GM23338 (cell line): ENCODE measurements around the gene VPS45. TPM values are rescaled to one million over a fixed set of nuclear protein-coding genes. Genes with fewer than 3 reads are reported as not detected.

Source experiments
- ATAC-seq: fragments of 200-7000 bp; cut with Tn5 transposase; 3 replicates; pipeline ENCODE4 v1.9.1; 2020
- DNase-seq: peaks from one replicate; pipeline ENCODE4 v3.0.0-alpha.2; 2015; ENCODE audit warnings: low spot score
- H2AFZ ChIP-seq: fragments of 200-600 bp; sonication (generic); 2 replicates; pipeline ENCODE4 v1.8.0; 2016; ENCODE audit warnings: antibody characterized with exemption, mild to moderate bottlenecking, moderate library complexity
- H3F3A ChIP-seq: fragments of 200-600 bp; sonication (generic); replicated peaks from 2 replicates; pipeline ENCODE4 v1.8.0; 2017; ENCODE audit warnings: antibody characterized with exemption, mixed run types, low read depth
- H3K27ac ChIP-seq: fragments of 200-600 bp; sonication (generic); 2 replicates; pipeline ENCODE4 v1.6.1; 2016; ENCODE audit warnings: low read depth
- H3K27me3 ChIP-seq: fragments of 200-600 bp; sonication (generic); 2 replicates; pipeline ENCODE4 v1.8.0; 2016; ENCODE audit warnings: mild to moderate bottlenecking, mixed run types, moderate library complexity; ENCODE audit not compliant: insufficient read depth
- H3K36me3 ChIP-seq: fragments of 200-600 bp; sonication (generic); 2 replicates; pipeline ENCODE4 v1.8.0; 2016; ENCODE audit warnings: mild to moderate bottlenecking; ENCODE audit not compliant: insufficient read depth
- H3K4me1 ChIP-seq: fragments of 200-600 bp; sonication (generic); 2 replicates; pipeline ENCODE4 v1.8.0; 2016; ENCODE audit warnings: mild to moderate bottlenecking, moderate library complexity; ENCODE audit not compliant: insufficient read depth
- H3K4me2 ChIP-seq: fragments of 200-600 bp; sonication (generic); 2 replicates; pipeline ENCODE4 v1.7.1; 2017; ENCODE audit warnings: mixed run types
- H3K4me3 ChIP-seq: fragments of 200-600 bp; sonication (generic); 2 replicates; pipeline ENCODE4 v1.6.1; 2016; ENCODE audit warnings: mixed run types
- H3K79me2 ChIP-seq: fragments of 200-600 bp; sonication (generic); replicated peaks from 2 replicates; pipeline ENCODE4 v1.8.0; 2017; ENCODE audit warnings: mild to moderate bottlenecking; ENCODE audit not compliant: insufficient read depth
- H3K9me2 ChIP-seq: fragments of 200-600 bp; sonication (generic); 2 replicates; pipeline ENCODE4 v1.8.0; 2017; ENCODE audit not compliant: insufficient read depth
- H4K20me1 ChIP-seq: fragments of 200-600 bp; sonication (generic); replicated peaks from 2 replicates; pipeline ENCODE4 v1.8.0; 2017; ENCODE audit warnings: mild to moderate bottlenecking; ENCODE audit not compliant: insufficient read depth
- H3K27ac Mint-ChIP-seq: 2 replicates; pipeline ENCODE4 v1.8.0; 2020; ENCODE audit warnings: inconsistent platforms, mild to moderate bottlenecking, moderate library complexity, mixed read lengths
- H3K27me3 Mint-ChIP-seq: 3 replicates; pipeline ENCODE4 v1.8.0; 2022; ENCODE audit warnings: low read depth, mild to moderate bottlenecking, moderate library complexity, mixed read lengths, inconsistent platforms; ENCODE audit not compliant: insufficient read depth, poor library complexity
- H3K36me3 Mint-ChIP-seq: 3 replicates; pipeline ENCODE4 v1.8.0; 2021; ENCODE audit warnings: low read depth, mild to moderate bottlenecking, inconsistent platforms, moderate library complexity, mixed read lengths
- H3K4me1 Mint-ChIP-seq: 3 replicates; pipeline ENCODE4 v1.8.0; 2020; ENCODE audit warnings: mild to moderate bottlenecking, inconsistent platforms, mixed read lengths
- H3K4me3 Mint-ChIP-seq: 3 replicates; pipeline ENCODE4 v1.8.0; 2021; ENCODE audit warnings: moderate library complexity, mild to moderate bottlenecking, inconsistent platforms, mixed read lengths
- H3K9me3 Mint-ChIP-seq: 3 replicates; pipeline ENCODE4 v1.8.0; 2020; ENCODE audit warnings: moderate library complexity, mild to moderate bottlenecking, inconsistent platforms, mixed read lengths
- CTCF ChIP-seq, 2 experiments: fragments of 200-600 bp in 1 of 2; sonication (generic) in 1 of 2; conservative IDR thresholded peaks; 2 replicates each; pipeline versions ENCODE4 v1.5.1 to v1.6.1; 2016 to 2017; ENCODE audit warnings: antibody characterized with exemption in 2 of 2, low read depth in 2 of 2, mild to moderate bottlenecking in 2 of 2, moderate library complexity in 1 of 2
- EZH2 ChIP-seq: fragments of 200-600 bp; sonication (generic); IDR thresholded peaks from one replicate; pipeline ENCODE4 v1.8.0; 2017; ENCODE audit warnings: antibody characterized with exemption, mild to moderate bottlenecking, low read depth; ENCODE audit not compliant: unreplicated experiment
- EZH2phosphoT487 ChIP-seq: fragments of 200-600 bp; sonication (generic); IDR thresholded peaks from one replicate; pipeline ENCODE4 v1.8.1; 2018; ENCODE audit warnings: antibody characterized with exemption; ENCODE audit not compliant: unreplicated experiment
- JUNB ChIP-seq: IDR thresholded peaks from one replicate; pipeline ENCODE4 v1.6.1; 2016; ENCODE audit warnings: antibody characterized with exemption; ENCODE audit not compliant: unreplicated experiment
- POLR2AphosphoS5 ChIP-seq: IDR thresholded peaks from 2 replicates; pipeline ENCODE4 v1.6.1; 2016; ENCODE audit warnings: antibody characterized with exemption, low read depth
- REST ChIP-seq: IDR thresholded peaks from one replicate; pipeline ENCODE4 v1.6.1; 2018; ENCODE audit warnings: antibody characterized with exemption; ENCODE audit not compliant: unreplicated experiment
- STAT1 ChIP-seq: IDR thresholded peaks from one replicate; pipeline ENCODE4 v1.6.1; 2016; ENCODE audit warnings: antibody characterized with exemption; ENCODE audit not compliant: unreplicated experiment
- ZNF114 ChIP-seq: fragments of 250-450 bp; sonication (Bioruptor Pico); IDR thresholded peaks from 2 replicates; pipeline ENCODE4 v1.5.0; 2020; ENCODE audit warnings: mild to moderate bottlenecking, moderate library complexity
- polyA plus RNA-seq: library from polyadenylated mRNA; unstranded; fragments of >200 nt; fragmentation: Nextera tagmentation; extraction: Ambion mirVana; gene quantifications from 2 replicates; pipeline ENCODE4 v1.2.1, GENCODE V29; 2016
- total RNA-seq: library from RNA; depleted of rRNA; stranded (reverse); fragments of >200 nt; shearing (Covaris generic); gene quantifications from 2 replicates; pipeline ENCODE4 v1.2.3, GENCODE V29; 2014

The VPS45 gene
- total and polyA plus RNA-seq, 2 experiments from 2014 or later, result 23.5 to 37.5 TPM

- H2AFZ ChIP-seq, result no peak overlapping the region
- DNase-seq (no peak), ATAC-seq (no peak)
- Mint-ChIP-seq H3K4me1 (peaks cover under 1% of the 10 kb centered on the region; the same call in 1 of the 3 replicates), H3K4me3 (no peak overlapping the region), H3K27ac (no peak overlapping the region), H3K9me3 (no peaks in the 10 kb centered on the region), H3K36me3 (peaks cover 52% of the 10 kb centered on the region), H3K27me3 (no peaks in the 10 kb centered on the region)
- no peak overlapping the region for H3K27ac ChIP-seq
- no peak overlapping the region for H3K4me3 ChIP-seq
- H3F3A ChIP-seq, result no peaks in the 10 kb centered on the region
- H4K20me1 ChIP-seq, result no peaks in the 10 kb centered on the region
- peaks cover 3% of the 10 kb centered on the region; the same call in 1 of the 2 replicates for H3K36me3 ChIP-seq
- no peaks in the 10 kb centered on the region for H3K27me3 ChIP-seq
- TF ChIP-seq REST (no peak), STAT1 (no peak), CTCF (conservative IDR thresholded peaks at IDR 0.05; ENCODE audit: low read depth in 2 of 2) (no peak), ZNF114 (no peak), EZH2phosphoT487 (no peak)
- no peak overlapping the region for H3K4me2 ChIP-seq
- peaks cover 3% of the 10 kb centered on the region; the same call in 1 of the 2 replicates for H3K79me2 ChIP-seq
- no peaks in the 10 kb centered on the region for H3K9me2 ChIP-seq
- no peaks in the 10 kb centered on the region for H3K4me1 ChIP-seq
These were observed 5.9 kb downstream of the VPS45 start for GRCh38 chr1:150073516-150073915.

- no peaks in the 10 kb centered on the region for H3K9me2 ChIP-seq
- no peaks in the 10 kb centered on the region for H3K9me3 Mint-ChIP-seq
- H3K27ac Mint-ChIP-seq, result no peak overlapping the region
- no peaks in the 10 kb centered on the region for H4K20me1 ChIP-seq
- no peaks in the 10 kb centered on the region for H3K4me1 Mint-ChIP-seq
- TF ChIP-seq JUNB (no peak), REST (no peak), POLR2AphosphoS5 (no peak), CTCF (conservative IDR thresholded peaks at IDR 0.05; ENCODE audit: low read depth in 2 of 2) (no peak), EZH2 (no peak), STAT1 (no peak), EZH2phosphoT487 (no peak)
- no peaks in the 10 kb centered on the region for H3F3A ChIP-seq
- ATAC-seq, result no peak
- H3K4me3 Mint-ChIP-seq, result no peak overlapping the region
- H3K36me3 ChIP-seq, result peaks cover 3% of the 10 kb centered on the region; the same call in 1 of the 2 replicates
- H3K4me2 ChIP-seq, result no peak overlapping the region
- DNase-seq, result no peak
- H2AFZ ChIP-seq, result no peak overlapping the region
- H3K4me1 ChIP-seq, result no peaks in the 10 kb centered on the region
- no peak overlapping the region for H3K27ac ChIP-seq
- no peaks in the 10 kb centered on the region for H3K79me2 ChIP-seq
- H3K27me3 ChIP-seq, result no peaks in the 10 kb centered on the region
- H3K27me3 Mint-ChIP-seq, result no peaks in the 10 kb centered on the region
- peaks cover 36% of the 10 kb centered on the region for H3K36me3 Mint-ChIP-seq
- no peak overlapping the region for H3K4me3 ChIP-seq
These were observed 8.5 kb downstream of the VPS45 start for GRCh38 chr1:150076066-150076465.
